ENCODE results near the gene TENM3. TPM values are rescaled to one million over a fixed set of nuclear protein-coding genes. Genes with fewer than 3 reads are reported as not detected.

The TENM3 gene
- total RNA-seq, 2 donors from 2014 or later, result 39.5 to 51.9 TPM

DNA sequence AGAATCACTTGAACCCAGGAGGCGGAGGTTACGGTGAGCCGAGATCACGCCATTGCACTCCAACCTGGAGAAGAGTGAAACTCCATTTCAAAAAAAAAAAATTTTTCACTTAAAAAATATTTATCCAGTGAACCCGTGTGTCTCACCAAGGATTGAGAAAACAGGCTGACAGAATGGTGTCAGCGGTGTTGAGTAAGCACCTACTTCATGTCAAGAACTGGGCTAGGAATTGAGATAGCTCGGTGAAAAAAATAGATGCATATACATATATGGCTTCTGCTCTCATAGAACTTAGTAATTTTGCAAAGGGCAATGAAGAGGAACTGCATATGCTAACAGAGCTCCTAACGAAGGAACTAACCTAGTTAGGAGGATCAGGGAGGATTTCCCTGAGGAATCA lies 297.3 kb downstream of the TENM3 start:
- H3K9me3 Mint-ChIP-seq, result no peaks in the 10 kb centered on the region
- TF ChIP-seq, protein P1, sequence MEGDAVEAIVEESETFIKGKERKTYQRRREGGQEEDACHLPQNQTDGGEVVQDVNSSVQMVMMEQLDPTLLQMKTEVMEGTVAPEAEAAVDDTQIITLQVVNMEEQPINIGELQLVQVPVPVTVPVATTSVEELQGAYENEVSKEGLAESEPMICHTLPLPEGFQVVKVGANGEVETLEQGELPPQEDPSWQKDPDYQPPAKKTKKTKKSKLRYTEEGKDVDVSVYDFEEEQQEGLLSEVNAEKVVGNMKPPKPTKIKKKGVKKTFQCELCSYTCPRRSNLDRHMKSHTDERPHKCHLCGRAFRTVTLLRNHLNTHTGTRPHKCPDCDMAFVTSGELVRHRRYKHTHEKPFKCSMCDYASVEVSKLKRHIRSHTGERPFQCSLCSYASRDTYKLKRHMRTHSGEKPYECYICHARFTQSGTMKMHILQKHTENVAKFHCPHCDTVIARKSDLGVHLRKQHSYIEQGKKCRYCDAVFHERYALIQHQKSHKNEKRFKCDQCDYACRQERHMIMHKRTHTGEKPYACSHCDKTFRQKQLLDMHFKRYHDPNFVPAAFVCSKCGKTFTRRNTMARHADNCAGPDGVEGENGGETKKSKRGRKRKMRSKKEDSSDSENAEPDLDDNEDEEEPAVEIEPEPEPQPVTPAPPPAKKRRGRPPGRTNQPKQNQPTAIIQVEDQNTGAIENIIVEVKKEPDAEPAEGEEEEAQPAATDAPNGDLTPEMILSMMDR (conservative IDR thresholded peaks at IDR 0.05), result no peak
- H3K9ac ChIP-seq (ENCODE audit: extremely low read depth, low read length, poor library complexity, severe bottlenecking), result no peak overlapping the region
- peaks cover 2% of the 10 kb centered on the region for H3K4me1 ChIP-seq (ENCODE audit: control insufficient read depth, insufficient read depth, low read length)
- H3K27me3 ChIP-seq (ENCODE audit: control insufficient read depth, insufficient read depth, low read length, poor library complexity, severe bottlenecking), result no peaks in the 10 kb centered on the region
- no peaks in the 10 kb centered on the region for H3K36me3 Mint-ChIP-seq (ENCODE audit: low read depth)
- H3K4me1 Mint-ChIP-seq, result no peaks in the 10 kb centered on the region
- H3K4me3 Mint-ChIP-seq, result no peak overlapping the region
- H3K27me3 Mint-ChIP-seq (ENCODE audit: insufficient read depth), result no peaks in the 10 kb centered on the region
- no peak overlapping the region for H3K27ac ChIP-seq (ENCODE audit: low read depth, low read length)
- H3K4me3 ChIP-seq (ENCODE audit: low read length), result no peak overlapping the region
- no peak for DNase-seq
- no peak overlapping the region for H3K27ac Mint-ChIP-seq
- H3K9me3 ChIP-seq (ENCODE audit: control insufficient read depth, low read length), result no peaks in the 10 kb centered on the region
- WGBS, 2 experiments (ENCODE audit: insufficient coverage in 1 of 2, insufficient read length in 1 of 2), result 91 to 99% methylated on average over 7 to 8 of the region's 8 CpGs
- H3K36me3 ChIP-seq (ENCODE audit: control insufficient read depth, insufficient read depth, low read length), result no peaks in the 10 kb centered on the region

DNA sequence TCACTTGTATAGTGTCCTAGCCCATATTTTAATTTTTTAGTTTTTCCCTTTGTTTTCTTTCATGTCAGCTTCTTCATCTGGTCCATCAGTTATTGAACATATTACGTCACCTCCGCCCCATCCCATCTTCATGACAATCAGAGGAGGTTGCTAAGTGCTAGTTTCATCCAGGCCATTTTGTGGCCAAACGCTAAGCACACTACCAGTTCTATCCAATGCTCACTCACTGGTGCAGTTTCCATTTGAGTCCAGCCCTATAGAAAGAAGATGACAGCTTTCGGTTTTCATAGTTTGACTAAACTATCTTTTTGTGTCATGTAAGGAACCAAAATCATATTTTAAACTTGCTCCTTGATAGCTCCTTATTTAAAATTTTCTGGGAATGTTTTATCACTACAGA lies 304.2 kb downstream of the TENM3 start:
- Mint-ChIP-seq H3K27ac (no peak overlapping the region), H3K4me3 (no peak overlapping the region), H3K9me3 (no peaks in the 10 kb centered on the region), H3K27me3 (ENCODE audit: insufficient read depth) (no peaks in the 10 kb centered on the region), H3K36me3 (ENCODE audit: low read depth) (no peaks in the 10 kb centered on the region), H3K4me1 (peaks cover 17% of the 10 kb centered on the region)
- no peaks in the 10 kb centered on the region for H3K36me3 ChIP-seq (ENCODE audit: control insufficient read depth, insufficient read depth, low read length)
- DNase-seq, result no peak
- no peak overlapping the region for H3K27ac ChIP-seq (ENCODE audit: low read depth, low read length)
- H3K4me3 ChIP-seq (ENCODE audit: low read length), result no peak overlapping the region
- WGBS, 2 experiments (ENCODE audit: insufficient coverage in 1 of 2, insufficient read length in 1 of 2), result 89 to 91% methylated on average over 2 to 4 of the region's 4 CpGs
- no peak overlapping the region for H3K9ac ChIP-seq (ENCODE audit: extremely low read depth, low read length, poor library complexity, severe bottlenecking)
- no peaks in the 10 kb centered on the region for H3K9me3 ChIP-seq (ENCODE audit: control insufficient read depth, low read length)
- no peaks in the 10 kb centered on the region for H3K4me1 ChIP-seq (ENCODE audit: control insufficient read depth, insufficient read depth, low read length)
- TF ChIP-seq, protein P1 (conservative IDR thresholded peaks at IDR 0.05), result no peak
- H3K27me3 ChIP-seq (ENCODE audit: control insufficient read depth, insufficient read depth, low read length, poor library complexity, severe bottlenecking), result no peaks in the 10 kb centered on the region

DNA sequence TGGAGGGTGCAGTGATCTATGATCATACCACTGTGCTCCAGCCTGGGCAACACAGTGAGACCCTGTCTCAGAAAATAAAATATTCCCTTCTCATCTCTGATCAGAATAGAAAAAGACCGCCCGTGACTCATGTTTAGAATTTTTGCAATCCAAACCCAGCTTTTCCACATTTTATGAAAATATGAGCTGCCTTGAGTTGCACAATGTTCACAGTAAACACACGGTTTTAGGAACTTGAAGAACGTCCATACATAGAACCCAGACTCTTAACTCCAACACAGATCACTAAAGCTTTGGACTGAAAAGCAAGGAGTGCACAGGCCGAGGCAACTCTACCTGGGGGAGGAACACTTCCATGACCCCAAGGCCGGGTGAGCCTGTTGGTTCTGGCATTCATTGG lies 305.0 kb downstream of the TENM3 start:
- Histone ChIP-seq H3K9me3 (ENCODE audit: control insufficient read depth, low read length) (no peaks in the 10 kb centered on the region), H3K4me1 (ENCODE audit: control insufficient read depth, insufficient read depth, low read length) (no peaks in the 10 kb centered on the region), H3K36me3 (ENCODE audit: control insufficient read depth, insufficient read depth, low read length) (no peaks in the 10 kb centered on the region), H3K27me3 (ENCODE audit: control insufficient read depth, insufficient read depth, low read length, poor library complexity, severe bottlenecking) (no peaks in the 10 kb centered on the region), H3K4me3 (ENCODE audit: low read length) (no peak overlapping the region), H3K27ac (ENCODE audit: low read depth, low read length) (peak overlapping the region; percentile 86), H3K9ac (ENCODE audit: extremely low read depth, low read length, poor library complexity, severe bottlenecking) (no peak overlapping the region)
- no peaks in the 10 kb centered on the region for H3K27me3 Mint-ChIP-seq (ENCODE audit: insufficient read depth)
- WGBS, 2 experiments (ENCODE audit: insufficient coverage in 1 of 2, insufficient read length in 1 of 2), result 91 to 92% methylated on average over 5 to 6 of the region's 6 CpGs
- H3K36me3 Mint-ChIP-seq (ENCODE audit: low read depth), result no peaks in the 10 kb centered on the region
- no peak overlapping the region for H3K27ac Mint-ChIP-seq
- no peak for DNase-seq
- TF ChIP-seq, protein P1 (conservative IDR thresholded peaks at IDR 0.05), result no peak
- no peak overlapping the region for H3K4me3 Mint-ChIP-seq
- peaks cover 19% of the 10 kb centered on the region for H3K4me1 Mint-ChIP-seq
- no peaks in the 10 kb centered on the region for H3K9me3 Mint-ChIP-seq

Data from endodermal cell (in vitro differentiated cells).